Upper lobe of left lung (tissue), 4 donors: Measurements from ENCODE around the gene KLHL17.
"Not testable (repeated sequence)": the region's sequence is repeated elsewhere in the genome, so short reads cannot be mapped to it uniquely, and the experiment has no call there.

Experiments
- CTCF ChIP-seq, 6 experiments: fragments of 450-650 bp in 4 of 6; fragments of 200-600 bp in 2 of 6; sonication (generic) in 2 of 6; IDR thresholded peaks; one replicate each; pipeline ENCODE4 v1.5.1; 2016 to 2019; ENCODE audit warnings: antibody characterized with exemption in 6 of 6
- EP300 ChIP-seq, 4 donors: sonication (generic); formaldehyde crosslinking; IDR thresholded peaks; one replicate each; pipeline ENCODE4 v1.5.1; 2017; ENCODE audit warnings: antibody characterized with exemption in 4 of 4, control low read depth in 2 of 4
- POLR2A ChIP-seq, 4 donors: fragments of 450-650 bp; IDR thresholded peaks; one replicate each; pipeline ENCODE4 v1.5.1; 2016 to 2017; ENCODE audit warnings: antibody characterized with exemption in 4 of 4, mild to moderate bottlenecking in 2 of 4
- POLR2AphosphoS5 ChIP-seq, 2 donors: sonication (generic); formaldehyde crosslinking; IDR thresholded peaks; one replicate each; pipeline ENCODE4 v1.5.1; 2017; ENCODE audit warnings: antibody characterized with exemption in 2 of 2

- TF ChIP-seq CTCF, POLR2AphosphoS5, POLR2A, EP300 (IDR thresholded peaks at IDR 0.05): not testable (repeated sequence)
Measured at GRCh38 chr1:988061-988460, 27.7 kb downstream of the KLHL17 start.
